Measurements from ENCODE around the gene TRMT10C.

Gene TRMT10C

DNA sequence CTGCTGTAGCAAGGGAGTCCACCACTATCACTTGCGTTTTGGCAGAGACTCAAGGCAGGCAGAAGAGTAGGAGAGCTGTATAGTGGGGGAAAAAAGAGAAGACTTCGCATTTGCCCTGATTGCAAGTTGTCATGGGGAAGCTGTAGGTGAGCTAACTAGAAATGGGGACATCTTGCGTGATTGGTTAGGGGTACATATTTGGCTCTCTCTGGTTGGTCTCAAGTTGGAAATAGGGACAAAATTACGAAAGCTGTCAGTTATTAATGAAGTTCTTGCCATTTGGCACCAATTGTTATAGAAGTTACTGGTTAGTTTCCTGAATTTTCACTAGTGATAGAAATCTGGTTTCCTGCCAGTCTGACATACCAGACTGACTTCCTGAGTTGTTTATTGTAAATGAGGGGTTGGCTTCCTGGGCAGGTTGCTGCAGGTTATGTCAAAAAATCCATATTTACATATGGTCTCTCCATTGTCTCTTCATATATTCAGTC, 40.4 kb upstream of the TRMT10C start:
- no peaks in the 10 kb centered on the region for H3K27me3 ChIP-seq (replicated peaks in 2 of 5; ENCODE audit: control insufficient read depth in 4 of 5, insufficient read depth in 5 of 5, low read length in 4 of 5)
- no peaks in the 10 kb centered on the region for H3K36me3 ChIP-seq (ENCODE audit: control insufficient read depth in 4 of 4, insufficient read depth in 4 of 4, low read length in 3 of 4)
- H3K4me1 ChIP-seq (ENCODE audit: control extremely low read depth in 1 of 4, control insufficient read depth in 4 of 4, insufficient read depth in 4 of 4, low read length in 3 of 4) = peaks cover 8 to 27% (median 17%) of the 10 kb centered on the region in 4 experiments
- H3K4me3 ChIP-seq (ENCODE audit: control insufficient read depth in 1 of 7, extremely low read depth in 1 of 7, insufficient read depth in 4 of 7, low read depth in 2 of 7, low read length in 6 of 7) = peak overlapping the region in 2 of 7 experiments; percentile 1 to 43
- peak in 2 of 3 donors; percentile 39 to 59 for DNase-seq
- H3K27ac ChIP-seq (ENCODE audit: insufficient read depth in 1 of 2, low read depth in 1 of 2, low read length in 2 of 2, poor library complexity in 1 of 2, severe bottlenecking in 2 of 2) = no peak overlapping the region
- 7% methylated on average over 3 of the region's 4 CpGs for WGBS (ENCODE audit: insufficient coverage)
- CTCF ChIA-PET = interaction anchor here (0.7 to 3.3 kb wide), 7 partner anchors 9 to 725 kb away, joined by 3 to 13 read pairs (median 5); no protein-coding TSS in a partner anchor
- H3K9me3 ChIP-seq (ENCODE audit: control extremely low read depth in 1 of 5, control insufficient read depth in 4 of 5, insufficient read depth in 2 of 5, low read depth in 1 of 5, low read length in 4 of 5) = peaks cover 0 to 7% (median 2%) of the 10 kb centered on the region in 5 experiments
- POLR2A ChIA-PET = interaction anchor here (0.6 to 2.1 kb wide), 3 partner anchors 9 to 1159 kb away, joined by 4 to 8 read pairs (median 8); partner anchors contain the start of genes SENP7 and TRMT10C

- Histone ChIP-seq H3K36me3 (ENCODE audit: control insufficient read depth in 4 of 4, insufficient read depth in 4 of 4, low read length in 3 of 4) (no peaks in the 10 kb centered on the region), H3K4me3 (ENCODE audit: control insufficient read depth in 1 of 7, extremely low read depth in 1 of 7, insufficient read depth in 4 of 7, low read depth in 2 of 7, low read length in 6 of 7) (no peak overlapping the region), H3K27ac (ENCODE audit: insufficient read depth in 1 of 2, low read depth in 1 of 2, low read length in 2 of 2, poor library complexity in 1 of 2, severe bottlenecking in 2 of 2) (no peak overlapping the region), H3K27me3 (replicated peaks in 2 of 5; ENCODE audit: control insufficient read depth in 4 of 5, insufficient read depth in 5 of 5, low read length in 4 of 5) (no peaks in the 10 kb centered on the region), H3K4me1 (ENCODE audit: control extremely low read depth in 1 of 4, control insufficient read depth in 4 of 4, insufficient read depth in 4 of 4, low read length in 3 of 4) (peaks cover 0 to 16% (median 8%) of the 10 kb centered on the region in 4 experiments), H3K9me3 (ENCODE audit: control extremely low read depth in 1 of 5, control insufficient read depth in 4 of 5, insufficient read depth in 2 of 5, low read depth in 1 of 5, low read length in 4 of 5) (peaks cover 0 to 7% (median 2%) of the 10 kb centered on the region in 5 experiments)
- 92% methylated on average over 3 of the region's 4 CpGs for WGBS (ENCODE audit: insufficient coverage)
- DNase-seq = no peak
- CTCF ChIA-PET = interaction anchor here (1.0 kb wide), 1 partner anchor 14 kb away, joined by 3 read pairs; the partner anchor contains the start of gene SENP7
- POLR2A ChIA-PET = no interaction called here
These were observed 34.2 kb upstream of the TRMT10C start for GRCh38 chr3:101527441-101527840.

- Histone ChIP-seq H3K36me3 (ENCODE audit: control insufficient read depth in 4 of 4, insufficient read depth in 4 of 4, low read length in 3 of 4) (no peaks in the 10 kb centered on the region), H3K4me1 (ENCODE audit: control extremely low read depth in 1 of 4, control insufficient read depth in 4 of 4, insufficient read depth in 4 of 4, low read length in 3 of 4) (peaks cover 0 to 14% (median 8%) of the 10 kb centered on the region in 4 experiments), H3K27ac (ENCODE audit: insufficient read depth in 1 of 2, low read depth in 1 of 2, low read length in 2 of 2, poor library complexity in 1 of 2, severe bottlenecking in 2 of 2) (no peak overlapping the region), H3K9me3 (ENCODE audit: control extremely low read depth in 1 of 5, control insufficient read depth in 4 of 5, insufficient read depth in 2 of 5, low read depth in 1 of 5, low read length in 4 of 5) (peaks cover 0 to 7% (median 2%) of the 10 kb centered on the region in 5 experiments), H3K4me3 (ENCODE audit: control insufficient read depth in 1 of 7, extremely low read depth in 1 of 7, insufficient read depth in 4 of 7, low read depth in 2 of 7, low read length in 6 of 7) (no peak overlapping the region), H3K27me3 (replicated peaks in 2 of 5; ENCODE audit: control insufficient read depth in 4 of 5, insufficient read depth in 5 of 5, low read length in 4 of 5) (no peaks in the 10 kb centered on the region)
- POLR2A ChIA-PET = no interaction called here
- CTCF ChIA-PET = no interaction called here
- WGBS (ENCODE audit: insufficient coverage) = no CpG with 5 or more reads among the region's 1 CpG
- DNase-seq = no peak
These were observed 33.8 kb upstream of the TRMT10C start for GRCh38 chr3:101527906-101528305.

GRCh38 chr3:101529816-101530685, 31.6 kb upstream of the TRMT10C start:
- Histone ChIP-seq H3K36me3 (ENCODE audit: control insufficient read depth in 4 of 4, insufficient read depth in 4 of 4, low read length in 3 of 4) (no peaks in the 10 kb centered on the region), H3K27me3 (replicated peaks in 2 of 5; ENCODE audit: control insufficient read depth in 4 of 5, insufficient read depth in 5 of 5, low read length in 4 of 5) (no peaks in the 10 kb centered on the region), H3K27ac (ENCODE audit: insufficient read depth in 1 of 2, low read depth in 1 of 2, low read length in 2 of 2, poor library complexity in 1 of 2, severe bottlenecking in 2 of 2) (no peak overlapping the region), H3K4me1 (ENCODE audit: control extremely low read depth in 1 of 4, control insufficient read depth in 4 of 4, insufficient read depth in 4 of 4, low read length in 3 of 4) (peaks cover 0 to 14% (median 8%) of the 10 kb centered on the region in 4 experiments), H3K4me3 (ENCODE audit: control insufficient read depth in 1 of 7, extremely low read depth in 1 of 7, insufficient read depth in 4 of 7, low read depth in 2 of 7, low read length in 6 of 7) (no peak overlapping the region), H3K9me3 (ENCODE audit: control extremely low read depth in 1 of 5, control insufficient read depth in 4 of 5, insufficient read depth in 2 of 5, low read depth in 1 of 5, low read length in 4 of 5) (peaks cover 0 to 7% (median 2%) of the 10 kb centered on the region in 5 experiments)
- peak; percentile 63 to 90 (median 78) for DNase-seq
- POLR2A ChIA-PET = interaction anchor here (1.1 kb wide), 1 partner anchor 43 kb away, joined by 3 read pairs; the partner anchor contains the start of gene PCNP
- CTCF ChIA-PET = interaction anchor here (1.0 to 1.7 kb wide), 3 partner anchors 8 to 11 kb away, joined by 3 to 6 read pairs (median 3); no protein-coding TSS in a partner anchor
- no CpG with 5 or more reads among the region's 4 CpGs for WGBS (ENCODE audit: insufficient coverage)

DNA sequence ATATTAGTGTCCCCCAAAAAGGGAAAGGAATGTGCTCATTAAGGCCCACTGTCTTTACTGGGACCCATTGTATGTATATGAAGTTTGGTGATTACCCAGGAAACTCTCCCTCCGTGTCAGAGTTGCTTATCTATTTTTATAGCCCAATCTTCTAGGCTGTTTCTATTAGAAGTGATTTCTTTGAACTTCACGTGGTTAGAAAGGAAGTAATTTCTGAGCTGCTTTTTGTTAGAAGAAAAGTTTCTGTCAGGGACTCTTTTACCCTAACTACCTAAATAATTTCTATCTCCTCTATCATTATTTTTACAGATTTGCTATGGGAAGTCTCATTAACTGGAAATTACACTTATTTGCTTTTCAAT, 31.0 kb upstream of the TRMT10C start:
- H3K27me3 ChIP-seq (replicated peaks in 2 of 5; ENCODE audit: control insufficient read depth in 4 of 5, insufficient read depth in 5 of 5, low read length in 4 of 5) = no peaks in the 10 kb centered on the region
- peaks cover 0 to 2% (median 0%) of the 10 kb centered on the region in 5 experiments for H3K9me3 ChIP-seq (ENCODE audit: control extremely low read depth in 1 of 5, control insufficient read depth in 4 of 5, insufficient read depth in 2 of 5, low read depth in 1 of 5, low read length in 4 of 5)
- no CpG with 5 or more reads among the region's 2 CpGs for WGBS (ENCODE audit: insufficient coverage)
- no peak overlapping the region for H3K27ac ChIP-seq (ENCODE audit: insufficient read depth in 1 of 2, low read depth in 1 of 2, low read length in 2 of 2, poor library complexity in 1 of 2, severe bottlenecking in 2 of 2)
- no peaks in the 10 kb centered on the region for H3K36me3 ChIP-seq (ENCODE audit: control insufficient read depth in 4 of 4, insufficient read depth in 4 of 4, low read length in 3 of 4)
- H3K4me3 ChIP-seq (ENCODE audit: control insufficient read depth in 1 of 7, extremely low read depth in 1 of 7, insufficient read depth in 4 of 7, low read depth in 2 of 7, low read length in 6 of 7) = no peak overlapping the region
- ChIA-PET CTCF (interaction anchor here (1.5 to 1.7 kb wide), 2 partner anchors 9 to 10 kb away, joined by 3 to 6 read pairs; no protein-coding TSS in a partner anchor), POLR2A (interaction anchor here (1.1 kb wide), 1 partner anchor 43 kb away, joined by 3 read pairs; the partner anchor contains the start of gene PCNP)
- no peak for DNase-seq
- H3K4me1 ChIP-seq (ENCODE audit: control extremely low read depth in 1 of 4, control insufficient read depth in 4 of 4, insufficient read depth in 4 of 4, low read length in 3 of 4) = peaks cover 0 to 14% (median 8%) of the 10 kb centered on the region in 4 experiments

GRCh38 chr3:101531473-101532086, 30.1 kb upstream of the TRMT10C start:
- H3K4me1 ChIP-seq (ENCODE audit: control extremely low read depth in 1 of 4, control insufficient read depth in 4 of 4, insufficient read depth in 4 of 4, low read length in 3 of 4) = peaks cover 0 to 14% (median 8%) of the 10 kb centered on the region in 4 experiments

More at GRCh38 chr3:101531473-101532086, 30.1 kb upstream of the TRMT10C start:
- Histone ChIP-seq H3K4me3 (ENCODE audit: control insufficient read depth in 1 of 7, extremely low read depth in 1 of 7, insufficient read depth in 4 of 7, low read depth in 2 of 7, low read length in 6 of 7) (no peak overlapping the region), H3K27ac (ENCODE audit: insufficient read depth in 1 of 2, low read depth in 1 of 2, low read length in 2 of 2, poor library complexity in 1 of 2, severe bottlenecking in 2 of 2) (no peak overlapping the region), H3K36me3 (ENCODE audit: control insufficient read depth in 4 of 4, insufficient read depth in 4 of 4, low read length in 3 of 4) (no peaks in the 10 kb centered on the region), H3K9me3 (ENCODE audit: control extremely low read depth in 1 of 5, control insufficient read depth in 4 of 5, insufficient read depth in 2 of 5, low read depth in 1 of 5, low read length in 4 of 5) (peaks cover 0 to 2% (median 0%) of the 10 kb centered on the region in 5 experiments), H3K27me3 (replicated peaks in 2 of 5; ENCODE audit: control insufficient read depth in 4 of 5, insufficient read depth in 5 of 5, low read length in 4 of 5) (no peaks in the 10 kb centered on the region)
- no CpG with 5 or more reads among the region's 2 CpGs for WGBS (ENCODE audit: insufficient coverage)
- CTCF ChIA-PET = no interaction called here
- POLR2A ChIA-PET = no interaction called here
- peak in 2 of 3 donors; percentile 26 to 52 for DNase-seq
